CD8-positive, alpha-beta memory T cell (primary cell): ENCODE data around the gene MYO15B. TPM values are rescaled to one million over a fixed set of nuclear protein-coding genes. Genes with fewer than 3 reads are reported as not detected.
A peak's percentile ranks its signal among the peaks of the same experiment; 100 is the strongest.

Source experiments
- CTCF ChIA-PET: fragments of 350-600 bp; sonication (Branson Sonifier 250); formaldehyde crosslinking; loops from one replicate; lab custom pipeline; 2021; ENCODE audit warnings: antibody characterized with exemption; lab: Charles Lee
- POLR2A ChIA-PET: fragments of 350-600 bp; sonication (Branson Sonifier 250); formaldehyde crosslinking; loops from one replicate; lab custom pipeline; 2021; ENCODE audit warnings: antibody characterized with exemption; lab: Charles Lee
- DNase-seq, 5 donors: peaks; one replicate each; pipeline versions ENCODE4 v3.0.0 to v3.0.0-alpha.2; 2020 to 2022; ENCODE audit warnings: mixed read lengths in 1 of 5
- H3K27ac ChIP-seq: one replicate; pipeline ENCODE4 v1.7.0; 2013; ENCODE audit warnings: low read depth, mild to moderate bottlenecking, low read length, moderate library complexity
- H3K27me3 ChIP-seq: 2 replicates; pipeline ENCODE4 v1.7.0; 2013; ENCODE audit warnings: low read length, mild to moderate bottlenecking; ENCODE audit not compliant: insufficient read depth, poor library complexity, severe bottlenecking
- H3K36me3 ChIP-seq: 2 replicates; pipeline ENCODE4 v1.7.0; 2013; ENCODE audit warnings: mild to moderate bottlenecking, low read length, moderate library complexity; ENCODE audit not compliant: insufficient read depth
- H3K4me1 ChIP-seq: 2 replicates; pipeline ENCODE4 v1.7.0; 2013; ENCODE audit warnings: mild to moderate bottlenecking, low read length, moderate library complexity; ENCODE audit not compliant: insufficient read depth
- H3K4me3 ChIP-seq: 2 replicates; pipeline ENCODE4 v1.7.0; 2013; ENCODE audit warnings: mild to moderate bottlenecking, low read length
- H3K9me3 ChIP-seq: 2 replicates; pipeline ENCODE4 v1.7.0; 2013; ENCODE audit warnings: mild to moderate bottlenecking, low read length
- H3K27ac Mint-ChIP-seq, 8 donors: one replicate each; pipeline ENCODE4 v1.8.0; 2020 to 2021; ENCODE audit warnings: mixed read lengths in 8 of 8, mild to moderate bottlenecking in 6 of 8, inconsistent platforms in 3 of 8, moderate library complexity in 3 of 8
- H3K27me3 Mint-ChIP-seq, 2 donors: one replicate each; pipeline ENCODE4 v1.8.0; 2020 to 2021; ENCODE audit warnings: mixed read lengths in 2 of 2, mild to moderate bottlenecking in 1 of 2, moderate library complexity in 1 of 2
- H3K36me3 Mint-ChIP-seq, 3 donors: one replicate each; pipeline ENCODE4 v1.8.0; 2020 to 2021; ENCODE audit warnings: mixed read lengths in 3 of 3, inconsistent platforms in 1 of 3, mild to moderate bottlenecking in 1 of 3
- H3K4me1 Mint-ChIP-seq, 3 donors: one replicate each; pipeline ENCODE4 v1.8.0; 2020 to 2021; ENCODE audit warnings: mixed read lengths in 3 of 3, inconsistent platforms in 1 of 3, mild to moderate bottlenecking in 1 of 3
- H3K4me3 Mint-ChIP-seq, 7 donors: one replicate each; pipeline ENCODE4 v1.8.0; 2020 to 2021; ENCODE audit warnings: mixed read lengths in 7 of 7, mild to moderate bottlenecking in 6 of 7, moderate library complexity in 4 of 7, inconsistent platforms in 2 of 7
- H3K9me3 Mint-ChIP-seq, 5 donors: one replicate each; pipeline ENCODE4 v1.8.0; 2020 to 2022; ENCODE audit warnings: mixed read lengths in 5 of 5, mild to moderate bottlenecking in 3 of 5, moderate library complexity in 2 of 5, inconsistent platforms in 1 of 5
- polyA plus RNA-seq: library from polyadenylated mRNA; unstranded; fragments of 300-500 nt; fragmentation: Illumina TruSeq; gene quantifications from one replicate; pipeline ENCODE4 v1.2.3, GENCODE V29; 2021
- total RNA-seq, 2 experiments: library from RNA; stranded (reverse); gene quantifications; one replicate each; pipeline ENCODE4 v1.2.3, GENCODE V29; 2021

The MYO15B gene
- total and polyA plus RNA-seq, 3 experiments from 2014 or later, result 1.6 to 33.3 (median 26.1) TPM

- H3K27ac ChIP-seq, result no peak overlapping the region
- no peak for DNase-seq
- Mint-ChIP-seq H3K9me3 (no peaks in the 10 kb centered on the region), H3K36me3 (peaks cover 0 to 69% (median 4%) of the 10 kb centered on the region in 3 donors), H3K4me1 (no peaks in the 10 kb centered on the region), H3K27me3 (no peaks in the 10 kb centered on the region), H3K4me3 (no peak overlapping the region), H3K27ac (no peak overlapping the region)
- CTCF ChIA-PET, result no interaction called here
- H3K36me3 ChIP-seq, result peaks cover 6% of the 10 kb centered on the region
- no peak overlapping the region for H3K4me3 ChIP-seq
- H3K27me3 ChIP-seq, result no peaks in the 10 kb centered on the region
- H3K4me1 ChIP-seq, result no peaks in the 10 kb centered on the region
- POLR2A ChIA-PET, result no interaction called here
- no peaks in the 10 kb centered on the region for H3K9me3 ChIP-seq
Observed at GRCh38 chr17:75564195-75564594, 23.4 kb upstream of the MYO15B start.

- H3K27me3 Mint-ChIP-seq, result no peaks in the 10 kb centered on the region
- no peaks in the 10 kb centered on the region for H3K4me1 Mint-ChIP-seq
- no peak overlapping the region for H3K4me3 Mint-ChIP-seq
- Histone ChIP-seq H3K27me3 (no peaks in the 10 kb centered on the region), H3K27ac (no peak overlapping the region), H3K36me3 (peaks cover 6% of the 10 kb centered on the region), H3K4me1 (no peaks in the 10 kb centered on the region), H3K9me3 (no peaks in the 10 kb centered on the region), H3K4me3 (no peak overlapping the region)
- no peaks in the 10 kb centered on the region for H3K9me3 Mint-ChIP-seq
- peaks cover 0 to 61% (median 4%) of the 10 kb centered on the region in 3 donors for H3K36me3 Mint-ChIP-seq
- DNase-seq, result no peak
- ChIA-PET POLR2A (no interaction called here), CTCF (no interaction called here)
- no peak overlapping the region for H3K27ac Mint-ChIP-seq
Observed at GRCh38 chr17:75565066-75565465, 22.5 kb upstream of the MYO15B start.

GRCh38 chr17:75565618-75566017 is 22.0 kb upstream of the MYO15B start:
- CTCF ChIA-PET, result no interaction called here
- H3K36me3 Mint-ChIP-seq, result peaks cover 0 to 61% (median 4%) of the 10 kb centered on the region in 3 donors

GRCh38 chr17:75566416-75566815 is 21.2 kb upstream of the MYO15B start:
- Mint-ChIP-seq H3K27me3 (no peaks in the 10 kb centered on the region), H3K36me3 (peaks cover 0 to 61% (median 4%) of the 10 kb centered on the region in 3 donors), H3K4me3 (no peak overlapping the region), H3K27ac (peak overlapping the region in 1 of 8 donors; percentile 54), H3K4me1 (no peaks in the 10 kb centered on the region), H3K9me3 (no peaks in the 10 kb centered on the region)
- Histone ChIP-seq H3K9me3 (no peaks in the 10 kb centered on the region), H3K36me3 (peaks cover 6% of the 10 kb centered on the region), H3K27ac (no peak overlapping the region), H3K4me3 (no peak overlapping the region), H3K4me1 (no peaks in the 10 kb centered on the region), H3K27me3 (no peaks in the 10 kb centered on the region)
- ChIA-PET CTCF (no interaction called here), POLR2A (no interaction called here)
- no peak for DNase-seq

More at GRCh38 chr17:75565618-75566017, 22.0 kb upstream of the MYO15B start:
- no peaks in the 10 kb centered on the region for H3K9me3 Mint-ChIP-seq
- H3K27ac ChIP-seq, result no peak overlapping the region
- no peaks in the 10 kb centered on the region for H3K4me1 ChIP-seq
- H3K4me3 ChIP-seq, result no peak overlapping the region
- POLR2A ChIA-PET, result no interaction called here
- DNase-seq, result no peak
- H3K27me3 ChIP-seq, result no peaks in the 10 kb centered on the region
- peak overlapping the region in 1 of 8 donors; percentile 74 for H3K27ac Mint-ChIP-seq
- H3K4me1 Mint-ChIP-seq, result no peaks in the 10 kb centered on the region
- H3K27me3 Mint-ChIP-seq, result no peaks in the 10 kb centered on the region
- peaks cover 6% of the 10 kb centered on the region for H3K36me3 ChIP-seq
- H3K9me3 ChIP-seq, result no peaks in the 10 kb centered on the region
- no peak overlapping the region for H3K4me3 Mint-ChIP-seq

- H3K4me1 ChIP-seq, result no peaks in the 10 kb centered on the region
- no peaks in the 10 kb centered on the region for H3K9me3 Mint-ChIP-seq
- H3K36me3 ChIP-seq, result peaks cover 6% of the 10 kb centered on the region
- no peak overlapping the region for H3K4me3 Mint-ChIP-seq
- no peak for DNase-seq
- ChIA-PET POLR2A (no interaction called here), CTCF (no interaction called here)
- no peaks in the 10 kb centered on the region for H3K27me3 Mint-ChIP-seq
- no peaks in the 10 kb centered on the region for H3K9me3 ChIP-seq
- no peak overlapping the region for H3K4me3 ChIP-seq
- H3K27ac ChIP-seq, result no peak overlapping the region
- H3K27ac Mint-ChIP-seq, result peak overlapping the region in 1 of 8 donors; percentile 75
- H3K4me1 Mint-ChIP-seq, result no peaks in the 10 kb centered on the region
- peaks cover 0 to 62% (median 4%) of the 10 kb centered on the region in 3 donors for H3K36me3 Mint-ChIP-seq
- H3K27me3 ChIP-seq, result no peaks in the 10 kb centered on the region
Observed at GRCh38 chr17:75566834-75567233, 20.8 kb upstream of the MYO15B start.

GRCh38 chr17:75568412-75569255 is 19.0 kb upstream of the MYO15B start:
- no peaks in the 10 kb centered on the region for H3K9me3 Mint-ChIP-seq
- H3K36me3 Mint-ChIP-seq, result peaks cover 0 to 52% (median 6%) of the 10 kb centered on the region in 3 donors
- H3K27me3 ChIP-seq, result no peaks in the 10 kb centered on the region
- no peak overlapping the region for H3K4me3 Mint-ChIP-seq
- H3K4me3 ChIP-seq, result no peak overlapping the region
- peaks cover 3% of the 10 kb centered on the region for H3K36me3 ChIP-seq
- no peaks in the 10 kb centered on the region for H3K4me1 Mint-ChIP-seq
- H3K27me3 Mint-ChIP-seq, result no peaks in the 10 kb centered on the region
- no peak overlapping the region for H3K27ac ChIP-seq
- CTCF ChIA-PET, result interaction anchor here (0.8 kb wide), 1 partner anchor 33 kb away, joined by 3 read pairs; no protein-coding TSS in a partner anchor
- no peaks in the 10 kb centered on the region for H3K9me3 ChIP-seq
- no peak overlapping the region for H3K27ac Mint-ChIP-seq
- POLR2A ChIA-PET, result interaction anchor here (0.7 kb wide), 1 partner anchor 1311 kb away, joined by 3 read pairs; no protein-coding TSS in a partner anchor
- DNase-seq, result no peak
- no peaks in the 10 kb centered on the region for H3K4me1 ChIP-seq

GRCh38 chr17:75570034-75570676 is 17.4 kb upstream of the MYO15B start:
- no peak overlapping the region for H3K4me3 ChIP-seq
- CTCF ChIA-PET, result no interaction called here

GRCh38 chr17:75570772-75571171 is 16.8 kb upstream of the MYO15B start:
- no peaks in the 10 kb centered on the region for H3K36me3 ChIP-seq
- H3K27me3 ChIP-seq, result no peaks in the 10 kb centered on the region
- POLR2A ChIA-PET, result no interaction called here
- H3K4me1 ChIP-seq, result no peaks in the 10 kb centered on the region
- H3K27ac ChIP-seq, result no peak overlapping the region
- no peak overlapping the region for H3K4me3 Mint-ChIP-seq
- no peak overlapping the region for H3K4me3 ChIP-seq
- H3K27ac Mint-ChIP-seq, result no peak overlapping the region
- CTCF ChIA-PET, result no interaction called here
- no peaks in the 10 kb centered on the region for H3K4me1 Mint-ChIP-seq
- H3K27me3 Mint-ChIP-seq, result no peaks in the 10 kb centered on the region
- peaks cover 0 to 37% (median 6%) of the 10 kb centered on the region in 3 donors for H3K36me3 Mint-ChIP-seq
- H3K9me3 Mint-ChIP-seq, result no peaks in the 10 kb centered on the region
- DNase-seq, result no peak
- H3K9me3 ChIP-seq, result no peaks in the 10 kb centered on the region

More at GRCh38 chr17:75570034-75570676, 17.4 kb upstream of the MYO15B start:
- Histone ChIP-seq H3K4me1 (no peaks in the 10 kb centered on the region), H3K27ac (no peak overlapping the region), H3K27me3 (no peaks in the 10 kb centered on the region), H3K9me3 (no peaks in the 10 kb centered on the region), H3K36me3 (no peaks in the 10 kb centered on the region)
- Mint-ChIP-seq H3K27me3 (no peaks in the 10 kb centered on the region), H3K27ac (no peak overlapping the region), H3K4me1 (no peaks in the 10 kb centered on the region), H3K9me3 (no peaks in the 10 kb centered on the region), H3K4me3 (no peak overlapping the region), H3K36me3 (peaks cover 0 to 43% (median 6%) of the 10 kb centered on the region in 3 donors)
- DNase-seq, result no peak
- POLR2A ChIA-PET, result no interaction called here
